GM23338 (cell line): Measurements from ENCODE around the gene SNN. TPM values are rescaled to one million over a fixed set of nuclear protein-coding genes. Genes with fewer than 3 reads are reported as not detected.
A peak's percentile ranks its signal among the peaks of the same experiment; 100 is the strongest.

ENCODE experiments used
- ATAC-seq: fragments of 200-7000 bp; cut with Tn5 transposase; 3 replicates; pipeline ENCODE4 v1.9.1; 2020
- DNase-seq: peaks from one replicate; pipeline ENCODE4 v3.0.0-alpha.2; 2015; ENCODE audit warnings: low spot score
- H2AFZ ChIP-seq: fragments of 200-600 bp; sonication (generic); 2 replicates; pipeline ENCODE4 v1.8.0; 2016; ENCODE audit warnings: antibody characterized with exemption, mild to moderate bottlenecking, moderate library complexity
- H3F3A ChIP-seq: fragments of 200-600 bp; sonication (generic); replicated peaks from 2 replicates; pipeline ENCODE4 v1.8.0; 2017; ENCODE audit warnings: antibody characterized with exemption, mixed run types, low read depth
- H3K27ac ChIP-seq: fragments of 200-600 bp; sonication (generic); 2 replicates; pipeline ENCODE4 v1.6.1; 2016; ENCODE audit warnings: low read depth
- H3K27me3 ChIP-seq: fragments of 200-600 bp; sonication (generic); 2 replicates; pipeline ENCODE4 v1.8.0; 2016; ENCODE audit warnings: mild to moderate bottlenecking, mixed run types, moderate library complexity; ENCODE audit not compliant: insufficient read depth
- H3K36me3 ChIP-seq: fragments of 200-600 bp; sonication (generic); 2 replicates; pipeline ENCODE4 v1.8.0; 2016; ENCODE audit warnings: mild to moderate bottlenecking; ENCODE audit not compliant: insufficient read depth
- H3K4me1 ChIP-seq: fragments of 200-600 bp; sonication (generic); 2 replicates; pipeline ENCODE4 v1.8.0; 2016; ENCODE audit warnings: mild to moderate bottlenecking, moderate library complexity; ENCODE audit not compliant: insufficient read depth
- H3K4me2 ChIP-seq: fragments of 200-600 bp; sonication (generic); 2 replicates; pipeline ENCODE4 v1.7.1; 2017; ENCODE audit warnings: mixed run types
- H3K4me3 ChIP-seq: fragments of 200-600 bp; sonication (generic); 2 replicates; pipeline ENCODE4 v1.6.1; 2016; ENCODE audit warnings: mixed run types
- H3K79me2 ChIP-seq: fragments of 200-600 bp; sonication (generic); replicated peaks from 2 replicates; pipeline ENCODE4 v1.8.0; 2017; ENCODE audit warnings: mild to moderate bottlenecking; ENCODE audit not compliant: insufficient read depth
- H3K9me2 ChIP-seq: fragments of 200-600 bp; sonication (generic); 2 replicates; pipeline ENCODE4 v1.8.0; 2017; ENCODE audit not compliant: insufficient read depth
- H4K20me1 ChIP-seq: fragments of 200-600 bp; sonication (generic); replicated peaks from 2 replicates; pipeline ENCODE4 v1.8.0; 2017; ENCODE audit warnings: mild to moderate bottlenecking; ENCODE audit not compliant: insufficient read depth
- H3K27ac Mint-ChIP-seq: 2 replicates; pipeline ENCODE4 v1.8.0; 2020; ENCODE audit warnings: inconsistent platforms, mild to moderate bottlenecking, moderate library complexity, mixed read lengths
- H3K27me3 Mint-ChIP-seq: 3 replicates; pipeline ENCODE4 v1.8.0; 2022; ENCODE audit warnings: low read depth, mild to moderate bottlenecking, moderate library complexity, mixed read lengths, inconsistent platforms; ENCODE audit not compliant: insufficient read depth, poor library complexity
- H3K36me3 Mint-ChIP-seq: 3 replicates; pipeline ENCODE4 v1.8.0; 2021; ENCODE audit warnings: low read depth, mild to moderate bottlenecking, inconsistent platforms, moderate library complexity, mixed read lengths
- H3K4me1 Mint-ChIP-seq: 3 replicates; pipeline ENCODE4 v1.8.0; 2020; ENCODE audit warnings: mild to moderate bottlenecking, inconsistent platforms, mixed read lengths
- H3K4me3 Mint-ChIP-seq: 3 replicates; pipeline ENCODE4 v1.8.0; 2021; ENCODE audit warnings: moderate library complexity, mild to moderate bottlenecking, inconsistent platforms, mixed read lengths
- H3K9me3 Mint-ChIP-seq: 3 replicates; pipeline ENCODE4 v1.8.0; 2020; ENCODE audit warnings: moderate library complexity, mild to moderate bottlenecking, inconsistent platforms, mixed read lengths
- EZH2phosphoT487 ChIP-seq: fragments of 200-600 bp; sonication (generic); IDR thresholded peaks from one replicate; pipeline ENCODE4 v1.8.1; 2018; ENCODE audit warnings: antibody characterized with exemption; ENCODE audit not compliant: unreplicated experiment
- JUNB ChIP-seq: IDR thresholded peaks from one replicate; pipeline ENCODE4 v1.6.1; 2016; ENCODE audit warnings: antibody characterized with exemption; ENCODE audit not compliant: unreplicated experiment
- NANOG ChIP-seq: IDR thresholded peaks from 2 replicates; pipeline ENCODE4 v1.6.1; 2016; ENCODE audit warnings: antibody characterized with exemption, borderline replicate concordance
- STAT1 ChIP-seq: IDR thresholded peaks from one replicate; pipeline ENCODE4 v1.6.1; 2016; ENCODE audit warnings: antibody characterized with exemption; ENCODE audit not compliant: unreplicated experiment
- polyA plus RNA-seq: library from polyadenylated mRNA; unstranded; fragments of >200 nt; fragmentation: Nextera tagmentation; extraction: Ambion mirVana; gene quantifications from 2 replicates; pipeline ENCODE4 v1.2.1, GENCODE V29; 2016
- total RNA-seq: library from RNA; depleted of rRNA; stranded (reverse); fragments of >200 nt; shearing (Covaris generic); gene quantifications from 2 replicates; pipeline ENCODE4 v1.2.3, GENCODE V29; 2014
- TF ChIP-seq, protein P1 (sequence below): fragments of 250-450 bp; sonication (Bioruptor Pico); IDR thresholded peaks from 2 replicates; pipeline ENCODE4 v1.5.0; 2020; ENCODE audit warnings: mild to moderate bottlenecking, moderate library complexity

Gene SNN
- total and polyA plus RNA-seq, 2 experiments from 2014 or later, result 19.0 to 63.3 TPM

DNA sequence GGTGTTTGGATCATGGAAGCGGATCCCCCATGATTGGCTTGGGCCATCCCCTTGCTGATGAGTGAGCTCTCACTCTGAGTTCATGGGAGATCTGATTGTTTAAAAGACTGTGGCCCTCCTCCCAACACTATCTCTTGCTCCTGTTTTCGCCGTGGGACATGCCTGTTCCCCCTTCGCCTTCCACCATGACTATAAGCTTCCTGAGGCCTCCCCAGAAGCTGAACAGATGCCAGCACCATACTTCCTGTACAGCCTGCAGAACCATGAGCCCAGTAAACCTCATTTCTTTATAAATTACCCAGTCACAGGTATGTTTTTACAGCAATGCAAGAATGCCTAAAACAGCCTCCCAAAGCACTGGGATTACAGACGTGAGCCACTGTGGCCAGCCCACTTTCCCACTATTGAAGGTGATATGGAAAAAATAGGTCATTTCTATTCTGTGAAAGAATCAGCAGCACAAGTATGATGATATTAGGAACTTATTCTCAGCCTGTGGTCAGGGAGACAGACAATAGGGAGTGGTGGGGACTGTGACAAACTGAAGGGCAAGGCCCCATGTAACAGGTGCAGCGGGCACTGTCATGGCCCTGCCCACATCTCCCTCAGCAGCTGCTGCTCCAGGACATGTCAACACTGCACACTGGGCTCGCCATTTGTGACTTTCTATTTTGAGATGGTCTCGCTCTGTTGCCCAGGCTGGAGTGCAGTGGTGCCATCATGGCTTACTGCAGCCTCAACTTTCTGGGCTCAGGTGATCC lies 47.8 kb upstream of the SNN start (continued):
- TF ChIP-seq, protein P1, sequence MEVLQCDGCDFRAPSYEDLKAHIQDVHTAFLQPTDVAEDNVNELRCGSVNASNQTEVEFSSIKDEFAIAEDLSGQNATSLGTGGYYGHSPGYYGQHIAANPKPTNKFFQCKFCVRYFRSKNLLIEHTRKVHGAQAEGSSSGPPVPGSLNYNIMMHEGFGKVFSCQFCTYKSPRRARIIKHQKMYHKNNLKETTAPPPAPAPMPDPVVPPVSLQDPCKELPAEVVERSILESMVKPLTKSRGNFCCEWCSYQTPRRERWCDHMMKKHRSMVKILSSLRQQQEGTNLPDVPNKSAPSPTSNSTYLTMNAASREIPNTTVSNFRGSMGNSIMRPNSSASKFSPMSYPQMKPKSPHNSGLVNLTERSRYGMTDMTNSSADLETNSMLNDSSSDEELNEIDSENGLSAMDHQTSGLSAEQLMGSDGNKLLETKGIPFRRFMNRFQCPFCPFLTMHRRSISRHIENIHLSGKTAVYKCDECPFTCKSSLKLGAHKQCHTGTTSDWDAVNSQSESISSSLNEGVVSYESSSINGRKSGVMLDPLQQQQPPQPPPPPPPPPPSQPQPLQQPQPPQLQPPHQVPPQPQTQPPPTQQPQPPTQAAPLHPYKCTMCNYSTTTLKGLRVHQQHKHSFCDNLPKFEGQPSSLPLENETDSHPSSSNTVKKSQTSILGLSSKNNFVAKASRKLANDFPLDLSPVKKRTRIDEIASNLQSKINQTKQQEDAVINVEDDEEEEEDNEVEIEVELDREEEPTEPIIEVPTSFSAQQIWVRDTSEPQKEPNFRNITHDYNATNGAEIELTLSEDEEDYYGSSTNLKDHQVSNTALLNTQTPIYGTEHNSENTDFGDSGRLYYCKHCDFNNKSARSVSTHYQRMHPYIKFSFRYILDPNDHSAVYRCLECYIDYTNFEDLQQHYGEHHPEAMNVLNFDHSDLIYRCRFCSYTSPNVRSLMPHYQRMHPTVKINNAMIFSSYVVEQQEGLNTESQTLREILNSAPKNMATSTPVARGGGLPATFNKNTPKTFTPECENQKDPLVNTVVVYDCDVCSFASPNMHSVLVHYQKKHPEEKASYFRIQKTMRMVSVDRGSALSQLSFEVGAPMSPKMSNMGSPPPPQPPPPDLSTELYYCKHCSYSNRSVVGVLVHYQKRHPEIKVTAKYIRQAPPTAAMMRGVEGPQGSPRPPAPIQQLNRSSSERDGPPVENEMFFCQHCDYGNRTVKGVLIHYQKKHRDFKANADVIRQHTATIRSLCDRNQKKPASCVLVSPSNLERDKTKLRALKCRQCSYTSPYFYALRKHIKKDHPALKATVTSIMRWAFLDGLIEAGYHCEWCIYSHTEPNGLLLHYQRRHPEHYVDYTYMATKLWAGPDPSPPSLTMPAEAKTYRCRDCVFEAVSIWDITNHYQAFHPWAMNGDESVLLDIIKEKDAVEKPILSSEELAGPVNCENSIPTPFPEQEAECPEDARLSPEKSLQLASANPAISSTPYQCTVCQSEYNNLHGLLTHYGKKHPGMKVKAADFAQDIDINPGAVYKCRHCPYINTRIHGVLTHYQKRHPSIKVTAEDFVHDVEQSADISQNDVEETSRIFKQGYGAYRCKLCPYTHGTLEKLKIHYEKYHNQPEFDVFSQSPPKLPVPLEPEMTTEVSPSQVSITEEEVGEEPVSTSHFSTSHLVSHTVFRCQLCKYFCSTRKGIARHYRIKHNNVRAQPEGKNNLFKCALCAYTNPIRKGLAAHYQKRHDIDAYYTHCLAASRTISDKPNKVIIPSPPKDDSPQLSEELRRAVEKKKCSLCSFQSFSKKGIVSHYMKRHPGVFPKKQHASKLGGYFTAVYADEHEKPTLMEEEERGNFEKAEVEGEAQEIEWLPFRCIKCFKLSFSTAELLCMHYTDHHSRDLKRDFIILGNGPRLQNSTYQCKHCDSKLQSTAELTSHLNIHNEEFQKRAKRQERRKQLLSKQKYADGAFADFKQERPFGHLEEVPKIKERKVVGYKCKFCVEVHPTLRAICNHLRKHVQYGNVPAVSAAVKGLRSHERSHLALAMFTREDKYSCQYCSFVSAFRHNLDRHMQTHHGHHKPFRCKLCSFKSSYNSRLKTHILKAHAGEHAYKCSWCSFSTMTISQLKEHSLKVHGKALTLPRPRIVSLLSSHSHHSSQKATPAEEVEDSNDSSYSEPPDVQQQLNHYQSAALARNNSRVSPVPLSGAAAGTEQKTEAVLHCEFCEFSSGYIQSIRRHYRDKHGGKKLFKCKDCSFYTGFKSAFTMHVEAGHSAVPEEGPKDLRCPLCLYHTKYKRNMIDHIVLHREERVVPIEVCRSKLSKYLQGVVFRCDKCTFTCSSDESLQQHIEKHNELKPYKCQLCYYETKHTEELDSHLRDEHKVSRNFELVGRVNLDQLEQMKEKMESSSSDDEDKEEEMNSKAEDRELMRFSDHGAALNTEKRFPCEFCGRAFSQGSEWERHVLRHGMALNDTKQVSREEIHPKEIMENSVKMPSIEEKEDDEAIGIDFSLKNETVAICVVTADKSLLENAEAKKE (CRISPR knock-in tag), result no peak
- TF ChIP-seq EZH2phosphoT487, result no peak

DNA sequence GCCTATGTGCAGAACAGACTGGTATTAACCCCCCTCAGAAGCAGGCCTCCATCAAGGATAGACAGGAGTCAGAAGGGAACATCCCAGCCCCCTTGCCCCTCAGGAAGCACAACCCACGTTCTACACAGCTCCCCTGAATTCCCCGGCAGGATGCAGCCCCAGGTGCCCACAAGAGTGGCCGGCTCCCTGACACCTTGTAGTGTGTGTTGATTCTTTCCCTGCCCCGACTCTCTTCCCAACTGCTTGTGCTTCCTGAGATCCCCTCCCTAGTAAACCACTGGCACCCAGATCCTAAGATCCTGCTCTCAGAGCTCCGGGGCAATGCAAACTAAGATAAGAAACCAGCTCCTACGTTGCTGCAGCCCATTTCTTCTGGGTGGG lies 46.7 kb upstream of the SNN start:
- H3K27me3 ChIP-seq, result no peaks in the 10 kb centered on the region
- H2AFZ ChIP-seq, result peak overlapping the region; percentile 21; the same call in 1 of the 2 replicates
- ATAC-seq (peak; percentile 30; the same call in 1 of the 3 replicates), DNase-seq (no peak)
- Mint-ChIP-seq H3K36me3 (no peaks in the 10 kb centered on the region; the same call in 2 of the 3 replicates), H3K9me3 (peaks cover 4% of the 10 kb centered on the region; the same call in 1 of the 3 replicates), H3K4me3 (no peak overlapping the region), H3K27me3 (peaks cover 2% of the 10 kb centered on the region), H3K4me1 (peaks cover 7% of the 10 kb centered on the region), H3K27ac (no peak overlapping the region)
- H3F3A ChIP-seq, result 0 out of 2 replicates have a peak, but pooled peaks cover 5% of the 10 kb centered on the region
- H3K27ac ChIP-seq, result 0 out of 2 replicates have a peak overlapping the region, but pooled peaks have one; percentile 26
- H3K36me3 ChIP-seq, result no peaks in the 10 kb centered on the region
- H3K4me2 ChIP-seq, result no peak overlapping the region
- peaks cover 7% of the 10 kb centered on the region; the same call in 1 of the 2 replicates for H3K4me1 ChIP-seq
- H3K9me2 ChIP-seq, result no peaks in the 10 kb centered on the region
- H3K79me2 ChIP-seq, result no peaks in the 10 kb centered on the region
- no peak overlapping the region for H3K4me3 ChIP-seq
- H4K20me1 ChIP-seq, result no peaks in the 10 kb centered on the region
- TF ChIP-seq STAT1 (no peak), NANOG (no peak), JUNB (no peak)
- TF ChIP-seq, protein P1 (CRISPR knock-in tag), result no peak
